PC-9 (cell line): ENCODE results near the gene TPPP. TPM values are rescaled to one million over a fixed set of nuclear protein-coding genes. Genes with fewer than 3 reads are reported as not detected.

Experiments used
- BruUV-seq: library from RNA; stranded (reverse); fragments of 400-500 nt; replicated peaks from 2 replicates; lab custom pipeline; 2021; lab: Mats Ljungman, UMichigan
- CTCF ChIA-PET: fragments of 300-600 bp; sonication (Branson Sonifier 250); formaldehyde crosslinking; loops from one replicate; lab custom pipeline; 2022; ENCODE audit warnings: antibody characterized with exemption; lab: Charles Lee
- POLR2A ChIA-PET: fragments of 300-600 bp; sonication (Branson Sonifier 250); formaldehyde crosslinking; loops from one replicate; lab custom pipeline; 2022; ENCODE audit warnings: antibody characterized with exemption; ENCODE audit not compliant: unreplicated experiment; lab: Charles Lee
- DNase-seq, 2 experiments: peaks; one replicate each; pipeline versions ENCODE4 v3.0.0 to v3.0.0-alpha.2; 2015 to 2022; ENCODE audit warnings: mixed read lengths in 1 of 2
- H2AFZ ChIP-seq: fragments of 200-600 bp; sonication (generic); 2 replicates; pipeline ENCODE4 v1.8.1; 2017; ENCODE audit warnings: antibody characterized with exemption
- H3F3A ChIP-seq: fragments of 200-600 bp; sonication (generic); 2 replicates; pipeline ENCODE4 v1.8.1; 2017; ENCODE audit warnings: antibody characterized with exemption, mild to moderate bottlenecking, low read depth; ENCODE audit not compliant: insufficient read depth
- H3K27ac ChIP-seq: fragments of 200-600 bp; sonication (generic); 2 replicates; pipeline ENCODE4 v1.6.1; 2016; ENCODE audit warnings: mixed run types
- H3K27me3 ChIP-seq: fragments of 200-600 bp; sonication (generic); 2 replicates; pipeline ENCODE4 v1.6.1; 2016; ENCODE audit warnings: low read depth, mixed run types; ENCODE audit not compliant: insufficient read depth
- H3K36me3 ChIP-seq: fragments of 200-600 bp; sonication (generic); 2 replicates; pipeline ENCODE4 v1.6.1; 2016; ENCODE audit warnings: low read depth, mixed run types
- H3K4me1 ChIP-seq: fragments of 200-600 bp; sonication (generic); replicated peaks from 2 replicates; pipeline ENCODE4 v1.6.1; 2016; ENCODE audit warnings: mixed run types; ENCODE audit not compliant: insufficient read depth
- H3K4me2 ChIP-seq: fragments of 200-600 bp; sonication (generic); 2 replicates; pipeline ENCODE4 v1.6.1; 2017; ENCODE audit warnings: mixed run types
- H3K4me3 ChIP-seq: fragments of 200-600 bp; sonication (generic); 2 replicates; pipeline ENCODE4 v1.6.1; 2016; ENCODE audit warnings: mixed run types
- H3K79me2 ChIP-seq: fragments of 200-600 bp; sonication (generic); 2 replicates; pipeline ENCODE4 v1.6.1; 2017; ENCODE audit warnings: low read depth, mixed run types
- H3K9me2 ChIP-seq: fragments of 200-600 bp; sonication (generic); 2 replicates; pipeline ENCODE4 v1.8.1; 2017; ENCODE audit warnings: mild to moderate bottlenecking; ENCODE audit not compliant: insufficient read depth
- H3K9me3 ChIP-seq: fragments of 200-600 bp; sonication (generic); 2 replicates; pipeline ENCODE4 v1.8.1; 2016; ENCODE audit warnings: low read depth; ENCODE audit not compliant: insufficient read depth
- H4K20me1 ChIP-seq: fragments of 200-600 bp; sonication (generic); 2 replicates; pipeline ENCODE4 v1.8.1; 2017; ENCODE audit not compliant: insufficient read depth
- CTCF ChIP-seq: fragments of 200-600 bp; sonication (generic); conservative IDR thresholded peaks from 2 replicates; pipeline ENCODE4 v1.6.1; 2017; ENCODE audit warnings: mixed run types, antibody characterized with exemption, mild to moderate bottlenecking, moderate library complexity
- EZH2 ChIP-seq: fragments of 200-600 bp; sonication (generic); IDR thresholded peaks from 2 replicates; pipeline ENCODE4 v1.8.0; 2017; ENCODE audit warnings: antibody characterized with exemption, low read depth
- intact Hi-C: fragments of 100-400 bp; cut with micrococcal nuclease; formaldehyde crosslinking; loops from one replicate; pipeline ENCODE4 v1.10.0; 2022; ENCODE audit not compliant: unreplicated experiment
- total RNA-seq: library from RNA; stranded (reverse); gene quantifications from 2 replicates; pipeline ENCODE4 v1.2.3, GENCODE V29; 2021

The TPPP gene
- total RNA-seq, 1 experiment from 2014 or later: 0.17 TPM

GRCh38 chr5:655406-655805 lies 37.7 kb downstream of the TPPP start:
- ChIA-PET CTCF (interaction anchor here (0.6 kb wide), 1 partner anchor 40 kb away, joined by 6 read pairs; no protein-coding TSS in a partner anchor), POLR2A (interaction anchor here (0.6 kb wide), 1 partner anchor 208 kb away, joined by 6 read pairs; no protein-coding TSS in a partner anchor)
- TF ChIP-seq EZH2: no peak
- TF ChIP-seq CTCF: no peak
- BruUV-seq: no TSS peak
- intact Hi-C loops: no loop called here
- Histone ChIP-seq H3F3A (no peaks in the 10 kb centered on the region), H3K27ac (no peak overlapping the region), H3K4me2 (no peak overlapping the region), H4K20me1 (no peaks in the 10 kb centered on the region), H3K4me3 (no peak overlapping the region), H3K9me3 (no peaks in the 10 kb centered on the region), H3K9me2 (no peaks in the 10 kb centered on the region), H3K36me3 (peaks cover 15% of the 10 kb centered on the region), H2AFZ (no peak overlapping the region), H3K79me2 (no peaks in the 10 kb centered on the region), H3K27me3 (no peaks in the 10 kb centered on the region), H3K4me1 (no peaks in the 10 kb centered on the region)
- DNase-seq: no peak

GRCh38 chr5:654071-654778 lies 38.9 kb downstream of the TPPP start:
- TF ChIP-seq EZH2 (no peak), CTCF (no peak)
- no peak for DNase-seq
- no peaks in the 10 kb centered on the region for H3K9me3 ChIP-seq
- BruUV-seq: no TSS peak
- POLR2A ChIA-PET: no interaction called here
- intact Hi-C loops: no loop called here
- no peak overlapping the region for H3K4me2 ChIP-seq
- H3K4me3 ChIP-seq: no peak overlapping the region
- H3K27ac ChIP-seq: no peak overlapping the region
- H3K36me3 ChIP-seq: peaks cover 8% of the 10 kb centered on the region; the same call in 1 of the 2 replicates
- no peaks in the 10 kb centered on the region for H3K79me2 ChIP-seq
- no peaks in the 10 kb centered on the region for H3K4me1 ChIP-seq
- H4K20me1 ChIP-seq: no peaks in the 10 kb centered on the region
- CTCF ChIA-PET: interaction anchor here (0.7 kb wide), 1 partner anchor 624 kb away, joined by 3 read pairs; no protein-coding TSS in a partner anchor
- H3K9me2 ChIP-seq: no peaks in the 10 kb centered on the region
- no peak overlapping the region for H2AFZ ChIP-seq
- no peaks in the 10 kb centered on the region for H3F3A ChIP-seq
- no peaks in the 10 kb centered on the region for H3K27me3 ChIP-seq

- Histone ChIP-seq H3K4me2 (no peak overlapping the region), H3K4me3 (no peak overlapping the region), H3K9me2 (no peaks in the 10 kb centered on the region), H3F3A (peaks cover 3% of the 10 kb centered on the region), H3K27ac (no peak overlapping the region), H3K9me3 (peaks cover 2% of the 10 kb centered on the region), H3K36me3 (peaks cover 11% of the 10 kb centered on the region), H4K20me1 (no peaks in the 10 kb centered on the region), H3K27me3 (no peaks in the 10 kb centered on the region), H3K79me2 (no peaks in the 10 kb centered on the region), H2AFZ (no peak overlapping the region), H3K4me1 (no peaks in the 10 kb centered on the region)
- POLR2A ChIA-PET: interaction anchor here (0.6 kb wide), 1 partner anchor 234 kb away, joined by 3 read pairs; no protein-coding TSS in a partner anchor
- CTCF ChIA-PET: no interaction called here
- BruUV-seq: no TSS peak
- no peak for TF ChIP-seq EZH2
- no peak for TF ChIP-seq CTCF
- DNase-seq: no peak
- intact Hi-C loops: no loop called here
These were observed 40.3 kb downstream of the TPPP start for GRCh38 chr5:652773-653350.
